HFFc6 (cell line): ENCODE results near the gene C19orf38. TPM values are rescaled to one million over a fixed set of nuclear protein-coding genes. Genes with fewer than 3 reads are reported as not detected.

Source experiments
- DNase-seq: peaks from one replicate; pipeline ENCODE4 v3.0.0-alpha.2; 2018
- H3K27ac Mint-ChIP-seq: 2 replicates; pipeline ENCODE4 v1.8.0; 2020; ENCODE audit warnings: mild to moderate bottlenecking, mixed read lengths
- H3K27me3 Mint-ChIP-seq: 2 replicates; pipeline ENCODE4 v1.8.0; 2021; ENCODE audit warnings: mild to moderate bottlenecking, moderate library complexity, mixed read lengths; ENCODE audit not compliant: insufficient read depth
- H3K36me3 Mint-ChIP-seq: 2 replicates; pipeline ENCODE4 v1.8.0; 2021; ENCODE audit warnings: low read depth, mixed read lengths
- H3K4me1 Mint-ChIP-seq: 2 replicates; pipeline ENCODE4 v1.8.0; 2020; ENCODE audit warnings: low read depth, mixed read lengths
- H3K4me3 Mint-ChIP-seq: 2 replicates; pipeline ENCODE4 v1.8.0; 2020; ENCODE audit warnings: mild to moderate bottlenecking, moderate library complexity, mixed read lengths
- H3K9me3 Mint-ChIP-seq: 2 replicates; pipeline ENCODE4 v1.8.0; 2020; ENCODE audit warnings: mild to moderate bottlenecking, mixed read lengths
- total RNA-seq, 6 experiments: library from RNA; stranded (reverse); fragmentation: NEBNext Ultra II Directional; extraction: Animal tissue kit (Norgen Biotek cat#: 25700); gene quantifications; 2 replicates in 1 of 6; 3 replicates in 5 of 6; pipeline ENCODE4 v1.2.3, GENCODE V29; 2021
- TF ChIP-seq, protein P1 (sequence below): fragments of 200-600 bp; sonication (generic); IDR thresholded peaks from 2 replicates; pipeline ENCODE4 v1.5.0; 2021; ENCODE audit warnings: antibody characterized with exemption, mild to moderate bottlenecking

C19orf38 gene
- total RNA-seq, 6 experiments from 2014 or later: 0.40 to 0.71 TPM; not detected in 4

DNA sequence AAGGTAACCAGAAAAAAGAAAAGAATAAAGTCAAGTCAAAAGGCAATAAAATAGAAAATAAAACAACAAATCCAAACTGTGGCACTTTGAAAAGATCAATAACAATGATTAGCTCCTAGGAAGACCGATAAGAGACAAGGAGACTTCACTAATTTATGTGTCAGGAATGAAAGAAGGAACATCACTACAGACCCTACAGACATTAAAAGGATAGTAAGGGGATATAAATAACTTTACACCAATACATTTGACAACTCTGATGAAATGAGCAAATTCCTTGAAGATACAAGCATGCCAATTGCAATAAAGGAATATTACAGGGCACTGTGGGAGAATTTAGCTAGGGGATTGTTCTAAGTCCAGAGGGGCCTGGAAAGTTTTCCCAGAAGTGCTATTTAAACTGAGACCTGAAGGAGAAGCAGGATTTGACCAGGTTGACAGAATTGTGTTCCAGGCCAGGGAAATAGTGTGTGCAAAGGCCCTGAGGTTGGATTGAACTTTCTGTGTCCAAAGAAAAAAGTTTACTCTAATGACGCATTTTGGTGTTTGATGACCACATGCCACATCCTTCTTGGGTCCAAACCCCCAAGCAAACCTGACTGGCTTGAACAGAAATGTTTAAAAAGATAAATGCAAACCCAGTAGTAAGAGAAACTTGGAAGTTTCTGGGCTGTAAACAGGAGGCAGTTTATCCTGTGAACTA, 1.6 kb upstream of the C19orf38 start:
- Mint-ChIP-seq H3K27ac (no peak overlapping the region), H3K27me3 (peaks cover 9% of the 10 kb centered on the region), H3K36me3 (no peaks in the 10 kb centered on the region), H3K4me1 (no peaks in the 10 kb centered on the region), H3K4me3 (no peak overlapping the region), H3K9me3 (no peaks in the 10 kb centered on the region)
- TF ChIP-seq, protein P1, sequence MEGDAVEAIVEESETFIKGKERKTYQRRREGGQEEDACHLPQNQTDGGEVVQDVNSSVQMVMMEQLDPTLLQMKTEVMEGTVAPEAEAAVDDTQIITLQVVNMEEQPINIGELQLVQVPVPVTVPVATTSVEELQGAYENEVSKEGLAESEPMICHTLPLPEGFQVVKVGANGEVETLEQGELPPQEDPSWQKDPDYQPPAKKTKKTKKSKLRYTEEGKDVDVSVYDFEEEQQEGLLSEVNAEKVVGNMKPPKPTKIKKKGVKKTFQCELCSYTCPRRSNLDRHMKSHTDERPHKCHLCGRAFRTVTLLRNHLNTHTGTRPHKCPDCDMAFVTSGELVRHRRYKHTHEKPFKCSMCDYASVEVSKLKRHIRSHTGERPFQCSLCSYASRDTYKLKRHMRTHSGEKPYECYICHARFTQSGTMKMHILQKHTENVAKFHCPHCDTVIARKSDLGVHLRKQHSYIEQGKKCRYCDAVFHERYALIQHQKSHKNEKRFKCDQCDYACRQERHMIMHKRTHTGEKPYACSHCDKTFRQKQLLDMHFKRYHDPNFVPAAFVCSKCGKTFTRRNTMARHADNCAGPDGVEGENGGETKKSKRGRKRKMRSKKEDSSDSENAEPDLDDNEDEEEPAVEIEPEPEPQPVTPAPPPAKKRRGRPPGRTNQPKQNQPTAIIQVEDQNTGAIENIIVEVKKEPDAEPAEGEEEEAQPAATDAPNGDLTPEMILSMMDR: no peak
- no peak for DNase-seq

DNA sequence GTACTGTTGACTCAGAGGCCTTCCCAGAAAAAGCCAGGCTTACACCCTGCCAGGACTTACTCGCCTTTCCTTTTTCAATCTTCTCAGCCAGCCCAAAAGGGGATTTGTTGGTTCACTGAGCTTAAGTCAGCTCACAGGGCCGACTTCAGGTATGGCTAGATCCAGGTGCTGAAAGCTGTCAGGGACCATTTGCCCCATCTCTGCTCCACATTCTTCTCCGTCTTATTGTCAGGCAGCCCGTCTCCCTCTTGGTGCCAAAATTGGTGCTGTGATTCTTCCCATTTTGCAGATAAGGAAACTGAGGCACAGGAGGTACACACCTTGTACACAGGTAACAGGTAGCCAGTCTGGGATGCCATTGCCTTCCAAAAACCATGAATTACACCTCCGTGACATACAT, 2.4 kb downstream of the C19orf38 start:
- Mint-ChIP-seq H3K4me1 (peaks cover 5% of the 10 kb centered on the region; the same call in 1 of the 2 replicates), H3K27ac (no peak overlapping the region), H3K27me3 (peaks cover 4% of the 10 kb centered on the region), H3K4me3 (no peak overlapping the region), H3K9me3 (no peaks in the 10 kb centered on the region), H3K36me3 (no peaks in the 10 kb centered on the region)
- TF ChIP-seq, protein P1: no peak
- no peak for DNase-seq

DNA sequence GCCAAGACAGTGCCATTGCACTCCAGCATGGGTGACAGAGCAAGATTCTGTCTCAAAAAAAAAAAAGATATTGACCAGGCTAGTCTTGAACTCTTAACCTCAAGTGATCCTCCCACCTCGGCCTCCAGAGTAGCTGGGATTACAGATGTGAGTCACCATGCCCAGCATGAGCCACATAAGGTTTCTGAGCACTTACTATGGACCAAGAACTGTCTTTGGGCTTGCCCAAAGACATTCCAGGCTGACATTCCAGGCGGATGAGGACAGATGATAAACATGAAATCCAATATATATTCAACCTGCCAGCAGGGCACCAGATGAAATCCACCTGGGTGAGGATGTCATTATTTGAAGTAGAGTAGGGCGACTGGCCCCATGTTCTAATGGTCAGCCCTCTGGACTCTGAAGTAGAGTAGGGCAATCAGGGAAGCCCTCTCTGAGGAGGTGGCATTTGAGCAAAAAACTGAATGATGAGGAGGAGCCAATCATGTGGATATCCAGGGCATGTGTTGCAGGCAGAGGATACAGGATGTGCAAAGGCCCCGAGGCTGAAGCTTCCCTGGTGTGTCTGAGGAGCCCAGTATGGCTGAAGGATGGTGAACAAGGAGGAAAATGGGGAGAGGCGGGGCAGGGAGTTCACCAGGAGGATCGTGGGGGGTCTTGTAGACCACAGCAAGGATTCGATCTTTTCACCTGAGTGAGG, 4.0 kb downstream of the C19orf38 start:
- H3K4me1 Mint-ChIP-seq: peaks cover 5% of the 10 kb centered on the region; the same call in 1 of the 2 replicates
- no peaks in the 10 kb centered on the region for H3K36me3 Mint-ChIP-seq

DNA sequence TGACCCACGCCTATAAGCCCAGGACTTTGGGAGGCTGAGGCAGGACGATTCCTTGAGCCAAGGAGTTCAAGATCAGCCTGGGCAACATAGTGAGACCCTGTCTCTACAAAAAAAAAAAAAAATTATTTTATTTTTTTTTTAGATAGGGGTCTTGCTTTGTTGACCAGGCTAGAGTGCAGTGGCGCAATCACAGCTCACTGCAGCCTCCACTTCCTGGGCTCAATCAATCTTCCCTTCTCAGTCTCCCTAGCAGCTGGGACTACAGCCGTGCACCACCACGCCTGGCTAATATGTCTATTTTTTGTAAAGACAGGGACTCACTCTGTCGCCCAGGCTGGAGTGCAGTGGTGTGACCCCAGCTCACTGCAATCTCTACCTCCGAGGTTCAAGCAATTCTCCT, 4.7 kb downstream of the C19orf38 start:
- no peak overlapping the region for H3K27ac Mint-ChIP-seq
- peaks cover 5% of the 10 kb centered on the region; the same call in 1 of the 2 replicates for H3K4me1 Mint-ChIP-seq

More for the DNA sequence above, 4.0 kb downstream of the C19orf38 start:
- no peak overlapping the region for H3K4me3 Mint-ChIP-seq
- H3K27ac Mint-ChIP-seq: peak overlapping the region; percentile 18
- H3K27me3 Mint-ChIP-seq: peaks cover 4% of the 10 kb centered on the region
- peak; percentile 67 for DNase-seq
- TF ChIP-seq, protein P1: no peak
- no peaks in the 10 kb centered on the region for H3K9me3 Mint-ChIP-seq

DNA sequence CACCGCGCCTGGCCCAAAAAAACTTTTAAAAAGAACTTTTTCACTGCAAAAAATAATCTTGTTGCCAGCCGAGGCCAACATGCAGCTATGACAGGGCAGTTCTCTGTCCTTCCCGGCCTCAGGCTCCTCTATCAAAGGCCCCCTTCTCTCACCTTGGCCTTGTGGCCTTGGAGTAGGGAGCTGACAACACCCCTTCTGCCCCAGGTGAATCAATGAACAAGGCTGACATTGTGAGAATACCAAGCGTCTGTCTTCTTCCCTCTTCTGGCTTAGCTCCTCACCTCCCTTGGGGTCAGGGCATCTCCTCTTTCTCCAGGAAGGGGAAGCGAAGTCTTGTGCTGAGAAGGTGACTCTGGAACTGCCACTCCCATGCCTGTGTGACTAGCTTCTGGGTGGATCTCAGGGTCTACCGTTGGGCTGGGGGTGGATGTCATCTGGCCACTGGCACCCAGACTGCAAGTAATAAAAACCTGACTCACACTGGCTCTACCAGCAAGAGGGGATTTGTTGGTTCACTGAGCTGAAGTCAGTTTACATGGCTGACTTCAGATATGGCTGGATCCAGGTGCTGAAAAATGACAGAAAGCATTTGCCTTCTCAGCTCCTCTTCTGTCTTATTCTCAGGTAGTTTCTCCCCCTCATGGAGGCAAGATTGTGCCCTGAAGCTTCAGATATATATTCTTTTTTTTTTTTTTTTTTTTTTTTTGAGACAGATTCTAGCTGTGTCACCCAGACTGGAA, 6.3 kb downstream of the C19orf38 start:
- DNase-seq: no peak

More for the DNA sequence above, 4.7 kb downstream of the C19orf38 start:
- TF ChIP-seq, protein P1: no peak
- Mint-ChIP-seq H3K36me3 (no peaks in the 10 kb centered on the region), H3K9me3 (no peaks in the 10 kb centered on the region), H3K4me3 (no peak overlapping the region), H3K27me3 (peaks cover 4% of the 10 kb centered on the region)
- DNase-seq: no peak

More for the DNA sequence above, 6.3 kb downstream of the C19orf38 start:
- Mint-ChIP-seq H3K27ac (no peak overlapping the region), H3K36me3 (no peaks in the 10 kb centered on the region), H3K27me3 (no peaks in the 10 kb centered on the region; the same call in 1 of the 2 replicates), H3K4me3 (no peak overlapping the region), H3K4me1 (peaks cover 9% of the 10 kb centered on the region; the same call in 1 of the 2 replicates), H3K9me3 (no peaks in the 10 kb centered on the region)
- TF ChIP-seq, protein P1: no peak
